ENCODE data around the gene ATG7. TPM values are rescaled to one million over a fixed set of nuclear protein-coding genes. Genes with fewer than 3 reads are reported as not detected.

Gene ATG7
- total RNA-seq, 1 experiment from 2014 or later = 36.0 TPM

DNA sequence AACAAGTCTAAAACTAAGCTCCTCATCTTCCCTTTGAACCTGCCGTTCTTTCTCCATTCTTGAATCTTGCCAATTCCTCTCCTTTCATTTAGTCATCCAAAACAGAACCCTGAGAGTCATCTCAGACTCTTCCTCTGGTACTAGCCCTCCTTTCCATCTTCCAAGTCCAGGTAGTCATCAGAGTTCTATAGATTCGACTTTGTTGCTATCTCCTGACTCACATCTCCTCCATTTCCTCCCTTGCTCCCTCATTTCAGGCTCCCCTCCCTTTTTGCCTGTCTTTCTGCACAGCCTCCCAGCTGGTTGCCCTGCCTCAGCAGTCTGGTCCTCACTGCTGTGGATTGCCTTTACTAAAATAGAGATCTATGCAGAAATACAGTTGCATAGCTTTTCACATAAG, 4.7 kb downstream of the ATG7 start:
- peaks cover 7% of the 10 kb centered on the region; the same call in 1 of the 2 replicates for H3K36me3 ChIP-seq (ENCODE audit: control insufficient read depth, insufficient read depth, low read length)
- DNase-seq (ENCODE audit: low read depth, low spot score) (no peak), ATAC-seq (no peak)
- H3K4me1 ChIP-seq (ENCODE audit: control insufficient read depth, insufficient read depth, low read length) = peaks cover 28% of the 10 kb centered on the region
- no peaks in the 10 kb centered on the region for H3K27me3 ChIP-seq (ENCODE audit: control insufficient read depth, insufficient read depth, low read length)
- no TSS peak for BruUV-seq (replicated peaks)
- TF ChIP-seq POLR2AphosphoS5 (IDR thresholded peaks at IDR 0.05; ENCODE audit: low read depth, low read length) = no peak
- no peak for TF ChIP-seq TCF7L2 (IDR thresholded peaks at IDR 0.05; ENCODE audit: low read depth, low read length)
- TF ChIP-seq, protein P1, sequence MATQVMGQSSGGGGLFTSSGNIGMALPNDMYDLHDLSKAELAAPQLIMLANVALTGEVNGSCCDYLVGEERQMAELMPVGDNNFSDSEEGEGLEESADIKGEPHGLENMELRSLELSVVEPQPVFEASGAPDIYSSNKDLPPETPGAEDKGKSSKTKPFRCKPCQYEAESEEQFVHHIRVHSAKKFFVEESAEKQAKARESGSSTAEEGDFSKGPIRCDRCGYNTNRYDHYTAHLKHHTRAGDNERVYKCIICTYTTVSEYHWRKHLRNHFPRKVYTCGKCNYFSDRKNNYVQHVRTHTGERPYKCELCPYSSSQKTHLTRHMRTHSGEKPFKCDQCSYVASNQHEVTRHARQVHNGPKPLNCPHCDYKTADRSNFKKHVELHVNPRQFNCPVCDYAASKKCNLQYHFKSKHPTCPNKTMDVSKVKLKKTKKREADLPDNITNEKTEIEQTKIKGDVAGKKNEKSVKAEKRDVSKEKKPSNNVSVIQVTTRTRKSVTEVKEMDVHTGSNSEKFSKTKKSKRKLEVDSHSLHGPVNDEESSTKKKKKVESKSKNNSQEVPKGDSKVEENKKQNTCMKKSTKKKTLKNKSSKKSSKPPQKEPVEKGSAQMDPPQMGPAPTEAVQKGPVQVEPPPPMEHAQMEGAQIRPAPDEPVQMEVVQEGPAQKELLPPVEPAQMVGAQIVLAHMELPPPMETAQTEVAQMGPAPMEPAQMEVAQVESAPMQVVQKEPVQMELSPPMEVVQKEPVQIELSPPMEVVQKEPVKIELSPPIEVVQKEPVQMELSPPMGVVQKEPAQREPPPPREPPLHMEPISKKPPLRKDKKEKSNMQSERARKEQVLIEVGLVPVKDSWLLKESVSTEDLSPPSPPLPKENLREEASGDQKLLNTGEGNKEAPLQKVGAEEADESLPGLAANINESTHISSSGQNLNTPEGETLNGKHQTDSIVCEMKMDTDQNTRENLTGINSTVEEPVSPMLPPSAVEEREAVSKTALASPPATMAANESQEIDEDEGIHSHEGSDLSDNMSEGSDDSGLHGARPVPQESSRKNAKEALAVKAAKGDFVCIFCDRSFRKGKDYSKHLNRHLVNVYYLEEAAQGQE (IDR thresholded peaks at IDR 0.05; ENCODE audit: insufficient read depth in 1 of 2, low read depth in 2 of 2, low read length in 1 of 2) = no peak
- TF ChIP-seq SIN3A (IDR thresholded peaks at IDR 0.05; ENCODE audit: borderline replicate concordance, insufficient read depth, low read depth, low read length) = no peak
- TF ChIP-seq CTCF (IDR thresholded peaks at IDR 0.05) = no peak
- in situ Hi-C loops (cut with HindIII; ENCODE audit: low pct_unique_long_range_greater_than_20kb, low sequenced_read_pairs) = no loop called here
- no peaks in the 10 kb centered on the region for H3K9me3 ChIP-seq (ENCODE audit: control insufficient read depth, insufficient read depth, low read depth, low read length)
- POLR2A ChIA-PET = no interaction called here
- H3K4me3 ChIP-seq (ENCODE audit: low read depth in 2 of 2, low read length in 2 of 2) = no peak overlapping the region
- H3K27ac ChIP-seq (ENCODE audit: low read length) = peak overlapping the region; percentile 68
- intact Hi-C loops (cut with micrococcal nuclease; ENCODE audit: unreplicated experiment) = no loop called here
- CTCF ChIA-PET = no interaction called here

DNA sequence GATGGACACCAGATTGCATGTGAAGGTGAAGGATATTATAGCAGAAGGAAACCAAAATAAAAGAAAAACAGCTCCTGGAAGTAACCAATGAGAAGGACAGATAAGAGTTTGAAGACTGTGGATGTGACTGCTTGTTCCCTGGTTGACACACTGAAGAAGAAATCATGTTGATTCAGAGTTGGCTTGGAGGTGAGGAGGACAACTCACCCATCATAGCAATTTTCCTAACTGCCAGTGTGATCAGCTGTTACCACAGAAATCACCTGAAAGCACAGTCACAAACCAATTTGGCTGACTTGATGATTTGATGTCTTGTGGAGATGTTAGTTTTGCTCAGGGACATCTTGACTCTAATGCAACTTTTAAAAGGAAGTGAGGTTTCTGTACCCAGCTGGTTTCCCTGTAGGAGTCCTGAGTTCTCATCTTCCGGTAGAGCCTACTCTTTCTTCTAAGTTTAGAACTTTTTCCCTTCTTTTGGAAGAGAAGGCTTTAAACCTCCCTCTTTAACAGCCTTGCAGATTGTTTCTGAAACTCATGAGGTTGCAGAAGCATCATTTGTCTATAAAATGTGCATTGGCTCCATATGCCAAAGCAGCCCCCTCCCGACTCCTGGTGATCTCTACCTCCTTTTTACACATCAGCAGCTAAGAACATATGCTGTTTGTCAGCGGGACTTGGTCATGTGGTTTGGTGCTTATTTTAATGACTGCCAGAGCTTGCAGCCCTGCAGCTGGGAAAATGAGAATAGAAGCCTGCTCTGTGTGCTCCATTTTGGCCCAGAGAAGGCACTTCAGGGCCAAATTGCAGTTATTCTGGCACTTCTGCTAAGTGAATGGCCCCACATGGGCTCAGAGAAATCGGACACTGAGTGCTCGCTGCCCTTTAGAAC, 10.3 kb downstream of the ATG7 start:
- no peak for TF ChIP-seq CTCF (IDR thresholded peaks at IDR 0.05)
- peaks cover 23% of the 10 kb centered on the region for H3K4me1 ChIP-seq (ENCODE audit: control insufficient read depth, insufficient read depth, low read length)
- DNase-seq (ENCODE audit: low read depth, low spot score) = no peak
- BruUV-seq (replicated peaks) = no TSS peak
- CTCF ChIA-PET = no interaction called here
- H3K36me3 ChIP-seq (ENCODE audit: control insufficient read depth, insufficient read depth, low read length) = no peaks in the 10 kb centered on the region
- H3K4me3 ChIP-seq (ENCODE audit: low read depth in 2 of 2, low read length in 2 of 2) = no peak overlapping the region
- H3K27ac ChIP-seq (ENCODE audit: low read length) = peak overlapping the region; percentile 48
- H3K9me3 ChIP-seq (ENCODE audit: control insufficient read depth, insufficient read depth, low read depth, low read length) = no peaks in the 10 kb centered on the region
- no peaks in the 10 kb centered on the region for H3K27me3 ChIP-seq (ENCODE audit: control insufficient read depth, insufficient read depth, low read length)
- no peak for ATAC-seq
- in situ Hi-C loops (cut with HindIII; ENCODE audit: low pct_unique_long_range_greater_than_20kb, low sequenced_read_pairs) = no loop called here
- POLR2A ChIA-PET = interaction anchor here (0.5 kb wide), 1 partner anchor 1387 kb away, joined by 8 read pairs; no protein-coding TSS in a partner anchor
- intact Hi-C loops (cut with micrococcal nuclease; ENCODE audit: unreplicated experiment) = no loop called here
